Gastrocnemius medialis (tissue), 4 donors: ENCODE measurements around the gene KCNAB1. TPM values are rescaled to one million over a fixed set of nuclear protein-coding genes. Genes with fewer than 3 reads are reported as not detected.
"Not testable (repeated sequence)": the region's sequence is repeated elsewhere in the genome, so short reads cannot be mapped to it uniquely, and the experiment has no call there.

Experiments
- ATAC-seq, 2 donors: fragments of 150-250 bp; one replicate each; pipeline ENCODE4 v1.9.1; 2016
- DNase-seq, 2 donors: peaks; one replicate each; pipeline ENCODE4 v3.0.0-alpha.2; 2019
- H3K27ac ChIP-seq, 4 donors: fragments of 200-600 bp; sonication (generic); 1 replicate in 1 of 4; 2 replicates in 3 of 4; pipeline ENCODE4 v1.5.1; 2016 to 2018; ENCODE audit warnings: mild to moderate bottlenecking in 2 of 4, moderate library complexity in 1 of 4
- H3K27me3 ChIP-seq, 3 donors: fragments of 200-600 bp; sonication (generic) in 2 of 3; 1 replicate in 1 of 3; 2 replicates in 2 of 3; pipeline versions ENCODE4 v1.5.1 to v1.6.0; 2016 to 2019; ENCODE audit warnings: mild to moderate bottlenecking in 1 of 3, moderate library complexity in 1 of 3
- H3K36me3 ChIP-seq, 2 donors: fragments of 200-600 bp; sonication (generic) in 1 of 2; one replicate each; pipeline ENCODE4 v1.5.1; 2017 to 2018
- H3K4me1 ChIP-seq, 2 donors: fragments of 200-600 bp; sonication (generic) in 1 of 2; one replicate each; pipeline ENCODE4 v1.5.1; 2016 to 2017; ENCODE audit warnings: mild to moderate bottlenecking in 2 of 2
- H3K4me3 ChIP-seq, 4 donors: fragments of 200-600 bp; sonication (generic) in 3 of 4; 1 replicate in 1 of 4; 2 replicates in 3 of 4; pipeline ENCODE4 v1.5.1; 2016 to 2019; ENCODE audit warnings: mild to moderate bottlenecking in 2 of 4
- H3K9me3 ChIP-seq, 3 donors: fragments of 200-600 bp; sonication (generic) in 2 of 3; 1 replicate in 1 of 3; 2 replicates in 2 of 3; pipeline ENCODE4 v1.5.1; 2016 to 2019
- CTCF ChIP-seq, 5 experiments: fragments of 450-650 bp in 3 of 5; fragments of 200-600 bp in 2 of 5; sonication (generic) in 2 of 5; IDR thresholded peaks in 4 of 5; conservative IDR thresholded peaks in 1 of 5; 1 replicate in 4 of 5; 2 replicates in 1 of 5; pipeline ENCODE4 v1.5.1; 2016 to 2019; ENCODE audit warnings: antibody characterized with exemption in 5 of 5, mild to moderate bottlenecking in 3 of 5, moderate library complexity in 3 of 5
- POLR2A ChIP-seq, 2 donors: fragments of 450-650 bp; IDR thresholded peaks; one replicate each; pipeline ENCODE4 v1.6.1; 2017; ENCODE audit warnings: antibody characterized with exemption in 2 of 2, mild to moderate bottlenecking in 2 of 2, moderate library complexity in 2 of 2
- in situ Hi-C, 4 donors: fragments of 200-750 bp; cut with MboI; loops; one replicate each; pipeline versions ENCODE4 v1.15.0 to v1.8.0; 2017; ENCODE audit warnings: low sequenced_read_pairs in 4 of 4
- intact Hi-C: fragments of 100-400 bp; cut with DNase I; formaldehyde crosslinking; loops from one replicate; pipeline ENCODE4 v1.15.1; 2023; ENCODE audit warnings: low total_unique reads
- total RNA-seq, 4 donors: library from RNA; depleted of rRNA; stranded (reverse); fragments of >200 nt; gene quantifications; one replicate each; pipeline versions ENCODE4 v1.1.0 to v1.2.3, GENCODE V29; 2016

The KCNAB1 gene
- total RNA-seq, 4 donors from 2014 or later: 0.46 to 3.6 (median 1.9) TPM

- Histone ChIP-seq H3K4me1 (no peaks in the 10 kb centered on the region), H3K9me3 (no peaks in the 10 kb centered on the region), H3K27ac (no peak overlapping the region), H3K4me3 (no peak overlapping the region), H3K36me3 (no peaks in the 10 kb centered on the region), H3K27me3 (no peaks in the 10 kb centered on the region)
- ATAC-seq: no peak
- no peak for DNase-seq
- TF ChIP-seq POLR2A (IDR thresholded peaks at IDR 0.05) (no peak), CTCF (IDR thresholded peaks at IDR 0.05 in 4 of 5, conservative IDR thresholded peaks at IDR 0.05 in 1 of 5) (no peak)
- in situ Hi-C loops: no loop called here
- intact Hi-C loops: no loop called here
Observed at GRCh38 chr3:156273111-156273694, 152.8 kb downstream of the KCNAB1 start.

- intact Hi-C loops (no loop called here), in situ Hi-C loops (no loop called here)
- H3K27ac ChIP-seq: no peak overlapping the region
- H3K36me3 ChIP-seq: no peaks in the 10 kb centered on the region
- ATAC-seq (no peak), DNase-seq (no peak)
- H3K4me3 ChIP-seq: no peak overlapping the region
- H3K27me3 ChIP-seq: no peaks in the 10 kb centered on the region
- TF ChIP-seq POLR2A (IDR thresholded peaks at IDR 0.05): no peak
- TF ChIP-seq CTCF (IDR thresholded peaks at IDR 0.05 in 4 of 5, conservative IDR thresholded peaks at IDR 0.05 in 1 of 5): no peak
- no peaks in the 10 kb centered on the region for H3K4me1 ChIP-seq
- H3K9me3 ChIP-seq: no peaks in the 10 kb centered on the region
Observed at GRCh38 chr3:156274791-156275190, 154.4 kb downstream of the KCNAB1 start.

- ATAC-seq, H3K9me3 ChIP-seq, H3K27ac ChIP-seq, in situ Hi-C loops, H3K4me3 ChIP-seq, DNase-seq, H3K36me3 ChIP-seq, H3K27me3 ChIP-seq, H3K4me1 ChIP-seq, intact Hi-C loops: not testable (repeated sequence)
Observed at GRCh38 chr3:156284637-156285036, 164.3 kb downstream of the KCNAB1 start.

- H3K36me3 ChIP-seq: no peaks in the 10 kb centered on the region
- no peaks in the 10 kb centered on the region for H3K4me1 ChIP-seq
- DNase-seq: no peak
- TF ChIP-seq POLR2A (IDR thresholded peaks at IDR 0.05) (no peak), CTCF (IDR thresholded peaks at IDR 0.05 in 4 of 5, conservative IDR thresholded peaks at IDR 0.05 in 1 of 5) (no peak)
- peaks cover 3 to 7% (median 4%) of the 10 kb centered on the region in 3 donors for H3K27me3 ChIP-seq
- in situ Hi-C loops: no loop called here
- no peaks in the 10 kb centered on the region for H3K9me3 ChIP-seq
- no peak for ATAC-seq
- no peak overlapping the region for H3K27ac ChIP-seq
- no peak overlapping the region for H3K4me3 ChIP-seq
- intact Hi-C loops: no loop called here
Observed at GRCh38 chr3:156285626-156286025, 165.2 kb downstream of the KCNAB1 start.

GRCh38 chr3:156290924-156291271 lies 170.5 kb downstream of the KCNAB1 start:
- H3K9me3 ChIP-seq: no peaks in the 10 kb centered on the region
- no peak for ATAC-seq
- peak overlapping the region in 2 of 4 donors; percentile 34 to 48 for H3K4me3 ChIP-seq
- TF ChIP-seq POLR2A (IDR thresholded peaks at IDR 0.05) (no peak), CTCF (IDR thresholded peaks at IDR 0.05 in 4 of 5, conservative IDR thresholded peaks at IDR 0.05 in 1 of 5) (no peak)
- in situ Hi-C loops (no loop called here), intact Hi-C loops (no loop called here)
- H3K27ac ChIP-seq: no peak overlapping the region
- no peaks in the 10 kb centered on the region for H3K36me3 ChIP-seq
- no peak for DNase-seq
- peaks cover 24 to 31% (median 26%) of the 10 kb centered on the region in 3 donors for H3K27me3 ChIP-seq
- no peaks in the 10 kb centered on the region for H3K4me1 ChIP-seq
